ENCODE data around the gene MOB3C.

Gene MOB3C

GRCh38 chr1:46599059-46599970 lies 17.3 kb downstream of the MOB3C start:
- Histone ChIP-seq H3K36me3 (ENCODE audit: control insufficient read depth, insufficient read depth, low read length) (no peaks in the 10 kb centered on the region), H3K27me3 (ENCODE audit: control insufficient read depth, insufficient read depth, low read length) (no peaks in the 10 kb centered on the region), H3K9ac (ENCODE audit: low read length) (no peak overlapping the region), H3K4me1 (ENCODE audit: control insufficient read depth, insufficient read depth, low read length) (peaks cover 19% of the 10 kb centered on the region), H3K9me3 (ENCODE audit: control insufficient read depth, low read length) (no peaks in the 10 kb centered on the region), H3K4me3 (ENCODE audit: low read length) (no peak overlapping the region)

- Histone ChIP-seq H3K9ac (ENCODE audit: low read length) (no peak overlapping the region), H3K36me3 (ENCODE audit: control insufficient read depth, insufficient read depth, low read length) (no peaks in the 10 kb centered on the region), H3K27me3 (ENCODE audit: control insufficient read depth, insufficient read depth, low read length) (no peaks in the 10 kb centered on the region), H3K4me3 (ENCODE audit: low read length) (no peak overlapping the region), H3K9me3 (ENCODE audit: control insufficient read depth, low read length) (no peaks in the 10 kb centered on the region), H3K4me1 (ENCODE audit: control insufficient read depth, insufficient read depth, low read length) (peaks cover 8% of the 10 kb centered on the region)
Observed at GRCh38 chr1:46596846-46597245, 19.8 kb downstream of the MOB3C start.

GRCh38 chr1:46596036-46596435 lies 20.6 kb downstream of the MOB3C start:
- no peaks in the 10 kb centered on the region for H3K9me3 ChIP-seq (ENCODE audit: control insufficient read depth, low read length)
- no peaks in the 10 kb centered on the region for H3K36me3 ChIP-seq (ENCODE audit: control insufficient read depth, insufficient read depth, low read length)
- peaks cover under 1% of the 10 kb centered on the region for H3K4me1 ChIP-seq (ENCODE audit: control insufficient read depth, insufficient read depth, low read length)
- no peaks in the 10 kb centered on the region for H3K27me3 ChIP-seq (ENCODE audit: control insufficient read depth, insufficient read depth, low read length)
- H3K4me3 ChIP-seq (ENCODE audit: low read length): no peak overlapping the region
- H3K9ac ChIP-seq (ENCODE audit: low read length): no peak overlapping the region

- Histone ChIP-seq H3K4me3 (ENCODE audit: low read length) (no peak overlapping the region), H3K4me1 (ENCODE audit: control insufficient read depth, insufficient read depth, low read length) (no peaks in the 10 kb centered on the region), H3K9ac (ENCODE audit: low read length) (no peak overlapping the region), H3K36me3 (ENCODE audit: control insufficient read depth, insufficient read depth, low read length) (peaks cover 5% of the 10 kb centered on the region), H3K27me3 (ENCODE audit: control insufficient read depth, insufficient read depth, low read length) (no peaks in the 10 kb centered on the region), H3K9me3 (ENCODE audit: control insufficient read depth, low read length) (no peaks in the 10 kb centered on the region)
Observed at GRCh38 chr1:46595127-46595526, 21.5 kb downstream of the MOB3C start.

- no peak overlapping the region for H3K9ac ChIP-seq (ENCODE audit: low read length)
- no peak overlapping the region for H3K4me3 ChIP-seq (ENCODE audit: low read length)
- H3K4me1 ChIP-seq (ENCODE audit: control insufficient read depth, insufficient read depth, low read length): no peaks in the 10 kb centered on the region
- H3K36me3 ChIP-seq (ENCODE audit: control insufficient read depth, insufficient read depth, low read length): peaks cover 14% of the 10 kb centered on the region
- no peaks in the 10 kb centered on the region for H3K27me3 ChIP-seq (ENCODE audit: control insufficient read depth, insufficient read depth, low read length)
- no peaks in the 10 kb centered on the region for H3K9me3 ChIP-seq (ENCODE audit: control insufficient read depth, low read length)
Observed at GRCh38 chr1:46594063-46594462, 22.5 kb downstream of the MOB3C start.

- Histone ChIP-seq H3K36me3 (ENCODE audit: control insufficient read depth, insufficient read depth, low read length) (peaks cover 14% of the 10 kb centered on the region), H3K27me3 (ENCODE audit: control insufficient read depth, insufficient read depth, low read length) (no peaks in the 10 kb centered on the region), H3K4me1 (ENCODE audit: control insufficient read depth, insufficient read depth, low read length) (no peaks in the 10 kb centered on the region), H3K4me3 (ENCODE audit: low read length) (no peak overlapping the region), H3K9ac (ENCODE audit: low read length) (no peak overlapping the region), H3K9me3 (ENCODE audit: control insufficient read depth, low read length) (no peaks in the 10 kb centered on the region)
Observed at GRCh38 chr1:46592823-46593222, 23.8 kb downstream of the MOB3C start.

- H3K4me1 ChIP-seq (ENCODE audit: control insufficient read depth, insufficient read depth, low read length): no peaks in the 10 kb centered on the region
- H3K9me3 ChIP-seq (ENCODE audit: control insufficient read depth, low read length): no peaks in the 10 kb centered on the region
- peaks cover 14% of the 10 kb centered on the region for H3K36me3 ChIP-seq (ENCODE audit: control insufficient read depth, insufficient read depth, low read length)
- no peaks in the 10 kb centered on the region for H3K27me3 ChIP-seq (ENCODE audit: control insufficient read depth, insufficient read depth, low read length)
- no peak overlapping the region for H3K9ac ChIP-seq (ENCODE audit: low read length)
- H3K4me3 ChIP-seq (ENCODE audit: low read length): no peak overlapping the region
Observed at GRCh38 chr1:46589529-46589928, 27.1 kb downstream of the MOB3C start.

GRCh38 chr1:46587069-46587468 lies 29.5 kb downstream of the MOB3C start:
- H3K9ac ChIP-seq (ENCODE audit: low read length): no peak overlapping the region
- H3K36me3 ChIP-seq (ENCODE audit: control insufficient read depth, insufficient read depth, low read length): peaks cover 19% of the 10 kb centered on the region
- no peaks in the 10 kb centered on the region for H3K4me1 ChIP-seq (ENCODE audit: control insufficient read depth, insufficient read depth, low read length)

GRCh38 chr1:46585312-46585938 lies 31.2 kb downstream of the MOB3C start:
- Histone ChIP-seq H3K9ac (ENCODE audit: low read length) (no peak overlapping the region), H3K27me3 (ENCODE audit: control insufficient read depth, insufficient read depth, low read length) (no peaks in the 10 kb centered on the region), H3K4me3 (ENCODE audit: low read length) (no peak overlapping the region), H3K36me3 (ENCODE audit: control insufficient read depth, insufficient read depth, low read length) (peaks cover 17% of the 10 kb centered on the region), H3K9me3 (ENCODE audit: control insufficient read depth, low read length) (no peaks in the 10 kb centered on the region), H3K4me1 (ENCODE audit: control insufficient read depth, insufficient read depth, low read length) (no peaks in the 10 kb centered on the region)

More at GRCh38 chr1:46587069-46587468, 29.5 kb downstream of the MOB3C start:
- no peak overlapping the region for H3K4me3 ChIP-seq (ENCODE audit: low read length)
- no peaks in the 10 kb centered on the region for H3K27me3 ChIP-seq (ENCODE audit: control insufficient read depth, insufficient read depth, low read length)
- H3K9me3 ChIP-seq (ENCODE audit: control insufficient read depth, low read length): no peaks in the 10 kb centered on the region

- H3K36me3 ChIP-seq (ENCODE audit: control insufficient read depth, insufficient read depth, low read length): peaks cover 10% of the 10 kb centered on the region
- H3K4me1 ChIP-seq (ENCODE audit: control insufficient read depth, insufficient read depth, low read length): no peaks in the 10 kb centered on the region
- no peaks in the 10 kb centered on the region for H3K27me3 ChIP-seq (ENCODE audit: control insufficient read depth, insufficient read depth, low read length)
- H3K4me3 ChIP-seq (ENCODE audit: low read length): no peak overlapping the region
- H3K9ac ChIP-seq (ENCODE audit: low read length): no peak overlapping the region
- no peaks in the 10 kb centered on the region for H3K9me3 ChIP-seq (ENCODE audit: control insufficient read depth, low read length)
Observed at GRCh38 chr1:46583494-46583893, 33.1 kb downstream of the MOB3C start.

- Histone ChIP-seq H3K4me3 (ENCODE audit: low read length) (no peak overlapping the region), H3K27me3 (ENCODE audit: control insufficient read depth, insufficient read depth, low read length) (no peaks in the 10 kb centered on the region), H3K9me3 (ENCODE audit: control insufficient read depth, low read length) (no peaks in the 10 kb centered on the region), H3K36me3 (ENCODE audit: control insufficient read depth, insufficient read depth, low read length) (peaks cover 10% of the 10 kb centered on the region), H3K9ac (ENCODE audit: low read length) (no peak overlapping the region), H3K4me1 (ENCODE audit: control insufficient read depth, insufficient read depth, low read length) (no peaks in the 10 kb centered on the region)
Observed at GRCh38 chr1:46582972-46583371, 33.6 kb downstream of the MOB3C start.

- no peaks in the 10 kb centered on the region for H3K4me1 ChIP-seq (ENCODE audit: control insufficient read depth, insufficient read depth, low read length)
- H3K9me3 ChIP-seq (ENCODE audit: control insufficient read depth, low read length): no peaks in the 10 kb centered on the region
- H3K36me3 ChIP-seq (ENCODE audit: control insufficient read depth, insufficient read depth, low read length): peaks cover 10% of the 10 kb centered on the region
- H3K4me3 ChIP-seq (ENCODE audit: low read length): no peak overlapping the region
- H3K27me3 ChIP-seq (ENCODE audit: control insufficient read depth, insufficient read depth, low read length): no peaks in the 10 kb centered on the region
- H3K9ac ChIP-seq (ENCODE audit: low read length): no peak overlapping the region
Observed at GRCh38 chr1:46581681-46582455, 34.7 kb downstream of the MOB3C start.

Data from mucosa of stomach (tissue), 1 donor.